Measurements from ENCODE around the gene DISP3.

The DISP3 gene

GRCh38 chr1:11520531-11521233 is 41.7 kb downstream of the DISP3 start:
- H3K36me3 ChIP-seq (ENCODE audit: control insufficient read depth, insufficient read depth, low read length): no peaks in the 10 kb centered on the region
- no peaks in the 10 kb centered on the region for H3K9me3 ChIP-seq (ENCODE audit: control insufficient read depth, low read length)
- H3K4me1 ChIP-seq (ENCODE audit: control insufficient read depth, insufficient read depth, low read length): no peaks in the 10 kb centered on the region
- H3K27me3 ChIP-seq (ENCODE audit: control insufficient read depth, insufficient read depth, low read length, poor library complexity, severe bottlenecking): no peaks in the 10 kb centered on the region
- no peak overlapping the region for H3K4me3 ChIP-seq (ENCODE audit: insufficient read depth, low read depth, low read length)
- WGBS, 2 experiments: 91 to 93% methylated on average over 23 of the region's 23 CpGs
- no peak overlapping the region for H3K27ac ChIP-seq (ENCODE audit: insufficient read depth, low read depth, low read length, poor library complexity, severe bottlenecking)

GRCh38 chr1:11521582-11522399 is 42.8 kb downstream of the DISP3 start:
- 92 to 95% methylated on average over 12 of the region's 12 CpGs for WGBS, 2 experiments

DNA sequence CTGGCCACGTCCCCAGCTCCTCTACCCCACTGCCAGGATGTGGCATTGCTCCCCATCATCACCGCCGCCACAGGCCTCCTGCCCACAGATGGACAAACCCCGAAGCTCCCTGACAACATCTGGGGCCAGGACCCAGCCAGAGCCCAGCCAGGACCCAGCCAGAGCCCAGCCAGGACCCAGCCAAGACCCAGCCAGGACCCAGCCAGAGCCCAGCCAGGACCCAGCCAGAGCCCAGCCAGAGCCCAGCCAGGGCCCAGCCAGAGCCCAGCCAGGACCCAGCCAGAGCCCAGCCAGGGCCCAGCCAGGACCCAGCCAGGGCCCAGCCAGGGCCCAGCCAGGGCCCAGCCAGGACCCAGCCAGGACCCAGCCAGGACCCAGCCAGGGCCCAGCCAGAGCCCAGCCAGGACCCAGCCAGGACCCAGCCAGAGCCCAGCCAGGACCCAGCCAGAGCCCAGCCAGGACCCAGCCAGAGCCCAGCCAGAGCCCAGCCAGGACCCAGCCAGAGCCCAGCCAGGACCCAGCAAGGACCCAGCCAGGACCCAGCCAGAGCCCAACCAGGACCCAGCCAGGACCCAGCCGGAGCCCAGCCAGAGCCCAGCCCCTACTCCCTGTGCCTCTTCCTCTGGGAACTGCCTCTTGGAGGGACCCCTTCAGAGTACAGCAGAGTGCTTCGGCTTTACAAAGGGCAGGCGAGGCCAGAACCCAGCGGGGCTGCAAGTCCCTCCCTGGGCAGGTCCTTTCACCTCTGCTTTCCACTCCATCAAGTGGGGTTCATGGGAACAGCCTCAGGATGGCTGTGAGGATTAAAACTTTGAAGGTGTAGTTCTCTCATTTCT is 43.7 kb downstream of the DISP3 start:
- Histone ChIP-seq H3K27me3 (ENCODE audit: control insufficient read depth, insufficient read depth, low read length, poor library complexity, severe bottlenecking) (no peaks in the 10 kb centered on the region), H3K4me3 (ENCODE audit: insufficient read depth, low read depth, low read length) (no peak overlapping the region), H3K27ac (ENCODE audit: insufficient read depth, low read depth, low read length, poor library complexity, severe bottlenecking) (no peak overlapping the region), H3K9me3 (ENCODE audit: control insufficient read depth, low read length) (no peaks in the 10 kb centered on the region), H3K36me3 (ENCODE audit: control insufficient read depth, insufficient read depth, low read length) (no peaks in the 10 kb centered on the region), H3K4me1 (ENCODE audit: control insufficient read depth, insufficient read depth, low read length) (no peaks in the 10 kb centered on the region)
- WGBS, 2 experiments: 77 to 78% methylated on average over 8 of the region's 8 CpGs

More at GRCh38 chr1:11521582-11522399, 42.8 kb downstream of the DISP3 start:
- no peaks in the 10 kb centered on the region for H3K27me3 ChIP-seq (ENCODE audit: control insufficient read depth, insufficient read depth, low read length, poor library complexity, severe bottlenecking)
- H3K36me3 ChIP-seq (ENCODE audit: control insufficient read depth, insufficient read depth, low read length): no peaks in the 10 kb centered on the region
- no peak overlapping the region for H3K27ac ChIP-seq (ENCODE audit: insufficient read depth, low read depth, low read length, poor library complexity, severe bottlenecking)
- no peaks in the 10 kb centered on the region for H3K4me1 ChIP-seq (ENCODE audit: control insufficient read depth, insufficient read depth, low read length)
- H3K9me3 ChIP-seq (ENCODE audit: control insufficient read depth, low read length): no peaks in the 10 kb centered on the region
- H3K4me3 ChIP-seq (ENCODE audit: insufficient read depth, low read depth, low read length): no peak overlapping the region

DNA sequence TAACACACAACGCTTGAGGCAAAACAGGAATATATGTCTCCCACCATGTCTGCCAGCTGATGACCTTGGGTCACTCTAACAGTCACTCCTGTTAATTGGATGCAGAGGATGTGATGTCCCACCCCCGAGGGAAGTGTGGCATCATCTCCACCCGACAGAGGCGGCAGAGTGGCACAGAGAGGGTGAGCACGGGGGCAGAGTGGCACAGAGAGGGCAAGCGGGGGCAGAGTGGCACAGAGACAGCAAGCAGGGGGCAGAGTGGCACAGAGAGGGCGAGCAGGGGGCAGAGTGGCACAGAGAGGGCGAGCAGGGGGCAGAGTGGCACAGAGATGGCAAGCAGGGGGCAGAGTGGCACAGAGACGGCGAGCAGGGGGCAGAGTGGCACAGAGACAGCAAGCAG is 44.3 kb downstream of the DISP3 start:
- H3K9me3 ChIP-seq (ENCODE audit: control insufficient read depth, low read length): no peaks in the 10 kb centered on the region
- 85 to 89% methylated on average over 10 of the region's 10 CpGs for WGBS, 2 experiments

GRCh38 chr1:11523746-11524464 is 45.0 kb downstream of the DISP3 start:
- 87 to 91% methylated on average over 9 of the region's 9 CpGs for WGBS, 2 experiments
- Histone ChIP-seq H3K4me1 (ENCODE audit: control insufficient read depth, insufficient read depth, low read length) (no peaks in the 10 kb centered on the region), H3K36me3 (ENCODE audit: control insufficient read depth, insufficient read depth, low read length) (no peaks in the 10 kb centered on the region)

More for the DNA sequence above, 44.3 kb downstream of the DISP3 start:
- Histone ChIP-seq H3K4me3 (ENCODE audit: insufficient read depth, low read depth, low read length) (no peak overlapping the region), H3K4me1 (ENCODE audit: control insufficient read depth, insufficient read depth, low read length) (no peaks in the 10 kb centered on the region), H3K27ac (ENCODE audit: insufficient read depth, low read depth, low read length, poor library complexity, severe bottlenecking) (no peak overlapping the region), H3K27me3 (ENCODE audit: control insufficient read depth, insufficient read depth, low read length, poor library complexity, severe bottlenecking) (no peaks in the 10 kb centered on the region), H3K36me3 (ENCODE audit: control insufficient read depth, insufficient read depth, low read length) (no peaks in the 10 kb centered on the region)

GRCh38 chr1:11524465-11525150 is 45.7 kb downstream of the DISP3 start:
- Histone ChIP-seq H3K4me3 (ENCODE audit: insufficient read depth, low read depth, low read length) (no peak overlapping the region), H3K36me3 (ENCODE audit: control insufficient read depth, insufficient read depth, low read length) (no peaks in the 10 kb centered on the region), H3K27ac (ENCODE audit: insufficient read depth, low read depth, low read length, poor library complexity, severe bottlenecking) (no peak overlapping the region), H3K27me3 (ENCODE audit: control insufficient read depth, insufficient read depth, low read length, poor library complexity, severe bottlenecking) (no peaks in the 10 kb centered on the region), H3K9me3 (ENCODE audit: control insufficient read depth, low read length) (no peaks in the 10 kb centered on the region), H3K4me1 (ENCODE audit: control insufficient read depth, insufficient read depth, low read length) (no peaks in the 10 kb centered on the region)
- 84 to 89% methylated on average over 6 of the region's 6 CpGs for WGBS, 2 experiments

More at GRCh38 chr1:11523746-11524464, 45.0 kb downstream of the DISP3 start:
- no peaks in the 10 kb centered on the region for H3K27me3 ChIP-seq (ENCODE audit: control insufficient read depth, insufficient read depth, low read length, poor library complexity, severe bottlenecking)
- no peak overlapping the region for H3K4me3 ChIP-seq (ENCODE audit: insufficient read depth, low read depth, low read length)
- H3K9me3 ChIP-seq (ENCODE audit: control insufficient read depth, low read length): no peaks in the 10 kb centered on the region
- no peak overlapping the region for H3K27ac ChIP-seq (ENCODE audit: insufficient read depth, low read depth, low read length, poor library complexity, severe bottlenecking)

GRCh38 chr1:11525151-11525505 is 46.2 kb downstream of the DISP3 start:
- 94 to 97% methylated on average over 8 of the region's 8 CpGs for WGBS, 2 experiments
- H3K36me3 ChIP-seq (ENCODE audit: control insufficient read depth, insufficient read depth, low read length): no peaks in the 10 kb centered on the region
- no peaks in the 10 kb centered on the region for H3K27me3 ChIP-seq (ENCODE audit: control insufficient read depth, insufficient read depth, low read length, poor library complexity, severe bottlenecking)
- no peaks in the 10 kb centered on the region for H3K9me3 ChIP-seq (ENCODE audit: control insufficient read depth, low read length)
- no peak overlapping the region for H3K27ac ChIP-seq (ENCODE audit: insufficient read depth, low read depth, low read length, poor library complexity, severe bottlenecking)
- H3K4me1 ChIP-seq (ENCODE audit: control insufficient read depth, insufficient read depth, low read length): no peaks in the 10 kb centered on the region
- no peak overlapping the region for H3K4me3 ChIP-seq (ENCODE audit: insufficient read depth, low read depth, low read length)

DNA sequence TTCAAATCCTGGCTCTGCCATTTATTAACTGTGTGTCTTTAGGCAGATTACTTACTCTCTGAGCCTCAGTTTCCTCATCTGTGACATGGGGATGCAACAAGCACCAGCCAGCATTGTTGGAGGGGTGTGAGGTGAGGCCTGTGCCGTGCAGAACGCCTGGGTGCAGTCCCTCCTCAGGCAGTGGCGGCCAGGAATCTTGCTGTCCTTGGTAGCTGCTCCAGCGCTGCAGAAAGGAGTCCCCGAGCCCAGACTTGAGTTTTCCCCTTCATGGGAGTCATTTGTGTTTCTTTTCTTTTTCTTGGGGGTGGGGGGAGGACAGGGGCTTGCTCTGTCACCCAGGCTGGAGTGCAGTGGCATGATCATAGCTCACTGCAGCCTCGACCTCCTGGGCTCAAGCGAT is 46.6 kb downstream of the DISP3 start:
- 93 to 94% methylated on average over 7 of the region's 7 CpGs for WGBS, 2 experiments
- no peaks in the 10 kb centered on the region for H3K9me3 ChIP-seq (ENCODE audit: control insufficient read depth, low read length)
- H3K27ac ChIP-seq (ENCODE audit: insufficient read depth, low read depth, low read length, poor library complexity, severe bottlenecking): no peak overlapping the region
- no peaks in the 10 kb centered on the region for H3K27me3 ChIP-seq (ENCODE audit: control insufficient read depth, insufficient read depth, low read length, poor library complexity, severe bottlenecking)
- H3K4me1 ChIP-seq (ENCODE audit: control insufficient read depth, insufficient read depth, low read length): no peaks in the 10 kb centered on the region
- no peaks in the 10 kb centered on the region for H3K36me3 ChIP-seq (ENCODE audit: control insufficient read depth, insufficient read depth, low read length)
- H3K4me3 ChIP-seq (ENCODE audit: insufficient read depth, low read depth, low read length): no peak overlapping the region

GRCh38 chr1:11526071-11526895 is 47.3 kb downstream of the DISP3 start:
- no peaks in the 10 kb centered on the region for H3K4me1 ChIP-seq (ENCODE audit: control insufficient read depth, insufficient read depth, low read length)
- no peak overlapping the region for H3K27ac ChIP-seq (ENCODE audit: insufficient read depth, low read depth, low read length, poor library complexity, severe bottlenecking)
- H3K27me3 ChIP-seq (ENCODE audit: control insufficient read depth, insufficient read depth, low read length, poor library complexity, severe bottlenecking): no peaks in the 10 kb centered on the region
- no peaks in the 10 kb centered on the region for H3K9me3 ChIP-seq (ENCODE audit: control insufficient read depth, low read length)
- no peaks in the 10 kb centered on the region for H3K36me3 ChIP-seq (ENCODE audit: control insufficient read depth, insufficient read depth, low read length)
- H3K4me3 ChIP-seq (ENCODE audit: insufficient read depth, low read depth, low read length): no peak overlapping the region
- WGBS, 2 experiments: 91 to 94% methylated on average over 26 of the region's 26 CpGs

Measured in ectodermal cell (in vitro differentiated cells).